CD4-positive, alpha-beta T cell treated with Interleukin-15 for 4 hours (primary cell): ENCODE results near the gene PRIM2.
"Not testable (repeated sequence)": the region's sequence is repeated elsewhere in the genome, so short reads cannot be mapped to it uniquely, and the experiment has no call there.

Source experiments
- DNase-seq: peaks from one replicate; pipeline ENCODE4 v3.0.0-alpha.2; 2020; ENCODE audit warnings: low spot score

The PRIM2 gene

DNA sequence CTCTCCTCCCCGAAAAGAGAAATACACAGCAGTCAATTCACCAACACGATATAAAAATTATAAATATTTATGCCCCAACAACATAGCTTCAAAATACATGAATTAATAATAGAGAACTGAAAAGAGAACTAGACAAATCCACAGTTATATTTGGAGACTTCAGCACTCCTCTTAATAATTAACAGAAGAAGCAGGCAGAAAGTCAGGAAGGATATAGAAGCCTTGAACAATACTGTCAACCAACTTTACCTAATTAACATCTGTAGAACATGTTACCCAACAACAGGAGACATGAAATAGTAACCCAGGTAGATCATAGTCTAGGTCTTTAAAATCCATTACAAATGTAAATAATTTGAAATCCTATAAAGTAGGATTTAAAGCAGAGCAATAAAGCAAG lies 293.2 kb downstream of the PRIM2 start:
- DNase-seq = not testable (repeated sequence)

GRCh38 chr6:57618959-57619358 lies 301.5 kb downstream of the PRIM2 start:
- not testable (repeated sequence) for DNase-seq

DNA sequence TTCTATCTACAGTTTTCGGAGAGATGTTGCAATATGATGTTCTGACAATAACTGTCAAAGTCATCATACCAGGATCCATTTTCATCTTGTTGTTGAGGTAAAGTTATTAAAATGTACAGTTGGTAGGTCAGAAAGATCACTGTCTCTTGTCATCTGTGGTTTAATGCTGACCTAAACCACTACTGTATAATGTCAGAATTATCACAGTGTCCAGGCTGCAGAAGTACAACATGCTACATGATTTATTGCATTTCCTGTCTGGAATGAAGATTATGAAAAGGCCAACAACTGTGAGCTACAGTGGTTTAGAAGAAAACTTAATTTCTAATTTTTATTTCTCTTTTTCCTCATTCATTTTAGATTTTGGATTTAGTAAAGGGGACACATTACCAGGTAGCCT lies 314.3 kb downstream of the PRIM2 start:
- not testable (repeated sequence) for DNase-seq

GRCh38 chr6:57658526-57658925 lies 341.1 kb downstream of the PRIM2 start:
- DNase-seq = not testable (repeated sequence)

- DNase-seq = not testable (repeated sequence)
Measured at GRCh38 chr6:57659794-57660193, 342.4 kb downstream of the PRIM2 start.

GRCh38 chr6:57660940-57661339 lies 343.5 kb downstream of the PRIM2 start:
- not testable (repeated sequence) for DNase-seq

DNA sequence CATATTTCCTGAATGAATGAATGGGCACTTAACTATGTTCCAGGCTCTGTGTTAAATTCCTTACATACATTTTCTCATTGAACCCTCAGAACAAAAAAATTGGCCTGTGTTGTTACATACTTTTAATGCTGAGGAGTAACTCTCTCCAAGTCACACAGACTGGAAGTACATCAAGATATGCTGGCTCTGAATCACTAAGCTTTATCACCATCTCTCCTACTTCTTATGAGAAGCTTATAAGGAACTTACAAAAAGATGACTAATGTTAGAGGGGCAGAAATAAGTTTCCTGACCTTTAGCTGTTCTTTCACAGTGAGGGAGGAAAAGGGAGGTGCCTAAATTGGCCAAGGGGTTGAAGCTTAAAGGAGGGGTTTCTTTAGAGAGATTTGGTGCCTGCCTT lies 350.7 kb downstream of the PRIM2 start:
- DNase-seq = not testable (repeated sequence)

DNA sequence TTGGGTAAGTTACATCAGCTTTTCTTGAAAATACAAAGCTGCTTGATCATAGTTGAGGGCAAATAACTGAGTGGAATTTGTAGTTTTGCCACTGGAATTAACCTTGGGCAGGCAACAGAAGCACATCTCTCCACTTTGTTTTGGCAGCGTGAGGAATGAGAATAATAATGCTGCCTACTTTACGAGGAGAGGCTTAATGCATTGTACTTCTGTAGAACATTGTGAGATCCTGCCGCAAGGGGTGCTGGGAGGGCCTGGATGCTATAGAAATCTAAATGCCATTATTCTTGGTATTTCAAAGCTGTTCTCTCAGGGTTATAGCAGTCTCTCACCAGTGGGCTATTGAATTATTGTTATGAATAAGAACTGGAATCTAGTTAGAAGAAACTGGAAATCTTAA lies 353.8 kb downstream of the PRIM2 start:
- not testable (repeated sequence) for DNase-seq

GRCh38 chr6:57671937-57672627 lies 354.7 kb downstream of the PRIM2 start:
- not testable (repeated sequence) for DNase-seq

DNA sequence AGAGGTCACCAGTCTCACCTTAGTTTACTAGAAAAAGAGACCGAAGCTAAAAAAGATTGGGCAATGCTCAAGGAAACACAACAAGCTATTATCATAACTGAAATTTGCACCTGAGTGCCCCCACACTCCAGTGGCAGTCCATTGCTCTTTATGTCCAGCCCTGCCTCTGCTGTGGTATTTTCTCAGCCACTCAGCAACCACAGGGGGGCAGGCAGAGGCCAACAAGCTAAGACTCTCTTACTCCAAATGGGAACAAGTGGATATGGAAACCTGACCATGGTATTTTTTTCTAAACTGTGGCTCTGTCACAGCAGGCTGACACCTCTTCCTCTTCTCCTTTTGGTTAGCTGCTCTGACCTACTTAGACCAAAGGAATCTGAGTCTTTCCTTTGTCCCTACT lies 355.9 kb downstream of the PRIM2 start:
- DNase-seq = not testable (repeated sequence)

- DNase-seq = not testable (repeated sequence)
Measured at GRCh38 chr6:57675386-57675785, 358.0 kb downstream of the PRIM2 start.

DNA sequence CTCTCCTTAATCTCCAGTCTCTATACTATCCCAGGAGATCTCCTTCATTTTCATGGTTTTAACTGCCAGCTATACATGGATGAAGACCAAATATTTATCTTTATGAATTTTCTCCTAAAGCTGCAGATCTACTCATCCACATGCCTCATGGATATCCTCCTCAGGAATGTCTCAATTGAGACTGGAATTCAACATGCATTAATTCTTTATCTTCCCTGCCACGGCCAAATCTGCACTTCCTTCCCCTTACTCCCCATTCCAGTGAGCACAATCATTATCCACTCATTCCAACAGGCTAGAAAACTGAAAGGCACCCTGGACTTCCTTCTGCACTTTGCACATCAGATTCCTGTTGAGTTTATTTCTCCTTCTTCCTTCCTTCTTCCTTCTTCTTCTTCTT lies 379.0 kb downstream of the PRIM2 start:
- DNase-seq = not testable (repeated sequence)
